Aorta (tissue), 5 donors: Measurements from ENCODE around the gene TPD52L1. TPM values are rescaled to one million over a fixed set of nuclear protein-coding genes. Genes with fewer than 3 reads are reported as not detected.

Source experiments
- ATAC-seq: fragments of 200-7000 bp; cut with Tn5 transposase; one replicate; pipeline ENCODE4 v1.9.1; 2022; ENCODE audit warnings: moderate library complexity; ENCODE audit not compliant: low FRiP score
- DNase-seq, 2 donors: peaks; one replicate each; pipeline ENCODE4 v3.0.0-alpha.2; 2020
- H3K27ac ChIP-seq, 2 donors: one replicate each; pipeline ENCODE4 v1.5.1; 2013; ENCODE audit warnings: low read length in 2 of 2, mild to moderate bottlenecking in 2 of 2, moderate library complexity in 2 of 2, control low read depth in 1 of 2, inconsistent platforms in 1 of 2, low read depth in 1 of 2
- H3K27me3 ChIP-seq, 2 donors: one replicate each; pipeline ENCODE4 v1.6.1; 2013; ENCODE audit warnings: control low read depth in 1 of 2, low read length in 1 of 2, mild to moderate bottlenecking in 1 of 2, moderate library complexity in 1 of 2; ENCODE audit not compliant: insufficient read depth in 2 of 2, control insufficient read depth in 1 of 2
- H3K36me3 ChIP-seq, 2 donors: one replicate each; pipeline ENCODE4 v1.6.1; 2013; ENCODE audit warnings: control low read depth in 1 of 2, low read length in 1 of 2, mild to moderate bottlenecking in 1 of 2; ENCODE audit not compliant: insufficient read depth in 2 of 2, control insufficient read depth in 1 of 2
- H3K4me1 ChIP-seq, 2 donors: one replicate each; pipeline ENCODE4 v1.6.1; 2013; ENCODE audit warnings: low read length in 2 of 2, control low read depth in 1 of 2, mild to moderate bottlenecking in 1 of 2, moderate library complexity in 1 of 2; ENCODE audit not compliant: insufficient read depth in 2 of 2, control insufficient read depth in 1 of 2
- H3K4me3 ChIP-seq, 2 donors: one replicate each; pipeline ENCODE4 v1.5.1; 2013; ENCODE audit warnings: low read length in 2 of 2, control low read depth in 1 of 2, mild to moderate bottlenecking in 1 of 2
- H3K9me3 ChIP-seq: one replicate; pipeline ENCODE4 v1.6.1; 2013; ENCODE audit warnings: mild to moderate bottlenecking, low read length; ENCODE audit not compliant: control insufficient read depth
- WGBS, 2 donors: extraction: QIAGEN DNeasy Blood & Tissue Kit; methylation state at CpG; one replicate each; pipeline ENCODE4 v1.1.7; 2013; 5-methylcytosine and 5-hydroxymethylcytosine counted together
- intact Hi-C, 2 donors: fragments of 100-400 bp; cut with DNase I; formaldehyde crosslinking; loops; one replicate each; pipeline versions ENCODE4 v1.14.2 to v1.15.0; 2022
- long read RNA-seq, 2 donors: library from polyadenylated mRNA; unstranded; transcript quantifications; one replicate each; pipeline ENCODE4 v2.0.0, GENCODE V29; 2020 to 2021
- polyA plus RNA-seq, 2 donors: library from polyadenylated mRNA; stranded (reverse); fragments of 200-250 nt; gene quantifications; one replicate each; pipeline ENCODE4 v1.2.3, GENCODE V29; 2013
- total RNA-seq, 2 donors: library from RNA; stranded (reverse); fragmentation: NEBNext Ultra II Directional; extraction: Animal tissue kit (Norgen Biotek cat#: 25700); gene quantifications; one replicate each; pipeline ENCODE4 v1.2.1, GENCODE V29; 2021
- donor health status: healthy with polysubstance abuse.
- donor health status: Bipolar disorder and iron deficiency.
- donor health status: DM: no; HTN: no; CAD: no.
- donor health status: DM: no; HTN: no; CAD: no.
- donor health status: DM: yes; HTN: yes; CAD: no.

Gene TPD52L1, protein sequence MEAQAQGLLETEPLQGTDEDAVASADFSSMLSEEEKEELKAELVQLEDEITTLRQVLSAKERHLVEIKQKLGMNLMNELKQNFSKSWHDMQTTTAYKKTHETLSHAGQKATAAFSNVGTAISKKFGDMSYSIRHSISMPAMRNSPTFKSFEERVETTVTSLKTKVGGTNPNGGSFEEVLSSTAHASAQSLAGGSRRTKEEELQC
- 10 to 100 TPM; 39.0 to 54.1 TPM for total RNA-seq
- 10 to 100 TPM; 25.5 to 78.0 TPM for polyA plus RNA-seq
- long read RNA-seq, donor 1, transcript TPD52L1-203 (6 exons, 1,308 nt), result minor isoform, 29 of 103 reads
- long read RNA-seq, donor 1, transcript TPD52L1-213 (7 exons, 2,356 nt), result minor isoform, 9 of 103 reads
- long read RNA-seq, donor 1, transcript TPD52L1-202 (5 exons, 2,147 nt), result major isoform, 36 of 103 reads
- long read RNA-seq, donor 1, transcript TPD52L1-205 (4 exons, 581 nt), result minor isoform, 6 of 103 reads
- long read RNA-seq, donor 1, partial matches to known transcripts, result 2 of 103 reads
- long read RNA-seq, donor 1, other reads (novel, unspliced or antisense), result 12 of 103 reads
- long read RNA-seq, donor 2, transcript TPD52L1-202 (5 exons, 2,147 nt), result major isoform, 6 of 39 reads
- long read RNA-seq, donor 2, partial matches to known transcripts, result 2 of 39 reads
- long read RNA-seq, donor 2, other reads (novel, unspliced or antisense), result 18 of 39 reads

DNA sequence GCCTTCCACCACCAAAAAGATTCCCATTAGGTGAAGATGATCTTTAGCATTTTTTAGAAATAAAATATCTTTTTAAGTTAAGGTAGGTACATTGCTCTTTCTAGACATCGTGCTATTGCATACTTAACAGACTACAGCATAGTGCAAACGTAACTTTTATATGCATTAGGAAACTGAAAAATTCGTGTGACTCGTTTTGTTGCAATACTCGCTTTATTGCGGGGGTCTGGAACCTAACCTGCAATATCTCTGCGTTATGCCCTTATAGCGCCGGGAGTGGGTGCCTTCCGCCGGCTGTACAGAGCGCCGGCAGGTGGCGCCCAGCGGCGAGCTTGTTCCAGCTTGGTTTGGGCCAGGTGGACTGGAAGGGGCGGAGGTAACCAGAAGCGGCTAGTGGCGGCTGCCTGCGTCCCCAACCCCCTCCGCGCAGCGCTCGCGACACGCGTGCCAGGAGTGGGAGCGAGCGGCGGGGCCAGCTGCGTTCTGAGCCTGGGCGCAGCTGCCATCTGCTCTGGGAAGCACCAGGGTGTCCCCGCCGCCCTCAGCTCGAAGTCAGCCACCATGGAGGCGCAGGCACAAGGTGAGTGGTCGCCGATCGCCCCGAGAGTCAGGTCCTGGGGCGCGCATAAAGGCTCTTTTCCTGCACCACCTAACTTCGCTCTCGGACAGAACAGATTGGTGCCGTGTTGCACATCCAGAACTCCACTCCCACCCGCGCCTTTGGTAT, at the start of gene TPD52L1:
TPD52L1 (plus strand) TSS at position 383 of the 727 bp plus-strand sequence; CDS start at position 562, 179 bp downstream.
- no peaks in the 10 kb centered on the region for H3K27me3 ChIP-seq
- ATAC-seq (peak; percentile 95), DNase-seq (peak; percentile 84 to 92)
- H3K9me3 ChIP-seq, result no peaks in the 10 kb centered on the region
- H3K4me1 ChIP-seq, result no peaks in the 10 kb centered on the region
- WGBS, 2 donors, result 0 to 1% methylated on average over 46 to 47 of the region's 47 CpGs
- no peaks in the 10 kb centered on the region for H3K36me3 ChIP-seq
- intact Hi-C loops, result loop anchor here (2.0 to 10.0 kb wide), 7 partner anchors 44 to 614 kb away; partner anchors contain the start of gene HDDC2 (in 1 of the 2)
- peak within 1 kb of the TSS; percentile 11 to 65 for H3K4me3 ChIP-seq
- H3K27ac ChIP-seq, result peak within 1 kb of the TSS in 1 of 2 donors; percentile 15

DNA sequence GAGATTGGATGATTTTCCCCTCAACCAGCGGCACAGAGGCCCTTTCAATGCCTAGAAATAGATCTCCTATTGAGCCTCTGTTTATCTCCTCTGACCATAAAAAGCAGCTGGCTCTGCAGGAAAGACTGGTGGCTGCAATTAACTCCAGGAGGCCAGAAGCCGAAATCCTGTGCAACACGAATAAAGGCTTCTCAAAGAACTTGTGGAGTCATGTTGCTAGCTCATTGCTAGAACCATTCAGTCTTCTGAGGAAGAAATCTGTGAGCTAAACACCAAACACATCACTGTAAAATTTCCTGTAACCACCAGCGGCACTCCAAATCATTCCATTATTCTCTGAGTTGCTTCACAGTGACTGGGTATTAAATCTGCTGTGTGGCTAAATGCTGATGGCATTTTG, 49.1 kb upstream of the TPD52L1 start:
- ATAC-seq (no peak), DNase-seq (no peak)
- no peaks in the 10 kb centered on the region for H3K36me3 ChIP-seq
- peaks cover 0 to 7% of the 10 kb centered on the region in 2 donors for H3K4me1 ChIP-seq
- intact Hi-C loops, result loop anchor here (5.0 kb wide), 1 partner anchor 142 kb away; the partner anchor contains the start of gene RNF217 (in 2 of the 2)
- H3K27me3 ChIP-seq, result no peaks in the 10 kb centered on the region
- H3K4me3 ChIP-seq, result no peak overlapping the region
- no peaks in the 10 kb centered on the region for H3K9me3 ChIP-seq
- WGBS, 2 donors, result 3 to 10% methylated on average over 4 of the region's 4 CpGs
- H3K27ac ChIP-seq, result peak overlapping the region; percentile 54 to 82

GRCh38 chr6:125107048-125107447, 46.5 kb upstream of the TPD52L1 start:
- H3K27ac ChIP-seq, result no peak overlapping the region
- H3K4me3 ChIP-seq, result no peak overlapping the region
- peaks cover 0 to 7% of the 10 kb centered on the region in 2 donors for H3K4me1 ChIP-seq
- H3K36me3 ChIP-seq, result no peaks in the 10 kb centered on the region
- DNase-seq (no peak), ATAC-seq (no peak)
- no peaks in the 10 kb centered on the region for H3K27me3 ChIP-seq
- H3K9me3 ChIP-seq, result peaks cover 3% of the 10 kb centered on the region
- 95 to 96% methylated on average over 5 of the region's 5 CpGs for WGBS, 2 donors
- intact Hi-C loops, result no loop called here

GRCh38 chr6:125107896-125108295, 45.7 kb upstream of the TPD52L1 start:
- H3K27ac ChIP-seq, result no peak overlapping the region
- 88 to 95% methylated on average over 3 of the region's 3 CpGs for WGBS, 2 donors
- H3K4me1 ChIP-seq, result peaks cover 0 to 7% of the 10 kb centered on the region in 2 donors
- H3K27me3 ChIP-seq, result no peaks in the 10 kb centered on the region
- no peak for DNase-seq
- intact Hi-C loops, result no loop called here
- no peak for ATAC-seq
- H3K36me3 ChIP-seq, result no peaks in the 10 kb centered on the region
- peaks cover 3% of the 10 kb centered on the region for H3K9me3 ChIP-seq
- H3K4me3 ChIP-seq, result no peak overlapping the region

DNA sequence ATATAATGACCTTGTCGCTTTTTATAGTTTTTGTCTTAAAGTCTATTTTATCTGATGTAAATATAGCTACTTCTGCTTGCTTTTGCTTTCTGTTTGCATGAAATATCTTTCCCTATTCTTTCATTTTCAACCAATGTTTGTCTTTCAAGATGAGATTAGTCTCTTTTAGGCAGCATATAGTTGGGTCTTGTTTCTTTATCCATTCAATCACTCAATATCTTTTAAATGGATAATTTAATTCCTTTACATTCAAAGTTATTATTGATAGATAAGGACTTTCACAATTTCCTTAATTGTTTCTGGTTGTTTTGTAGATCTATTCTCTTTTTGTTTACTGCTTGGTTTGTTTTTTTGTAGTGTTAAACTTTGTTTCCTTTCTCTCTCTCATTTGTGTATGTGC, 43.5 kb upstream of the TPD52L1 start:
- no peak overlapping the region for H3K4me3 ChIP-seq
- no peak for ATAC-seq
- WGBS, 2 donors, result 93 to 94% methylated on average over 1 of the region's 1 CpG
- H3K36me3 ChIP-seq, result no peaks in the 10 kb centered on the region
- DNase-seq, result no peak
- H3K4me1 ChIP-seq, result no peaks in the 10 kb centered on the region
- H3K27me3 ChIP-seq, result no peaks in the 10 kb centered on the region
- peaks cover 3% of the 10 kb centered on the region for H3K9me3 ChIP-seq
- intact Hi-C loops, result no loop called here
- H3K27ac ChIP-seq, result no peak overlapping the region

DNA sequence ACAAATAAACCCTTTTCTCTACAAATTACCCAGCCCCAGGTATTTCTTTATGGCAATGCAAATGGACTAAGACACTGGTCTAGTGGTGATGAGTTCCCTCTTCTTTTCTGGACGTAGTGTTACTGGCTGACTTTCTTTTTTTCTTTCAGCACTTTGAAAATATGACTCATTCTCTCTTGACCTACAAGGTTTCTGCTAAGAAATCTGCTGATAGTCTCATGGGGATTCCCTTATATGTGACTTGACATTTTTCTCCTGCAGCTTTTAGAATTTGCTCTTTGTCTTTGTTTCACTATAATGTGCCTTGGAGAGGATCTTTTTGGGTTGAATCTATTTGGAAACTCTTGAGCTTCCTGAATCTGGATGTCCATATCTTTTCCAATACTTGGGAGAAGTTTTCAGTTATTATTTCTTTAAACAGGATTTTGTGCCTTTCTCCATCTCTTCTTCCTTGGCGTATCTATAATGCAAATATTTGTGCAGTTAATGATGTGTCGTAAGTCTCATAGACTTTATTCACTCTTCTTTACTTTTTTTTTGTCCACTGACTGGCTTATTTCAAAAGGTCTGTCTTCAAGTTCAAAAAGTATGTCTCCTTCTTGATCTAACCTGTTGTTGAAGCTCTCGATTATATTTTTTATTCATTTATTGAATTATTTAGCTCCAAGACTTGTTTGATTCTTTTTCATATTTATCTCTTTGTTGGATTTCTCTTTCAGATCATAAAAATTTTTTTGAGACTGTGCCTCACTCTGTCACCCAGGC, 42.2 kb upstream of the TPD52L1 start:
- Histone ChIP-seq H3K9me3 (peaks cover 3% of the 10 kb centered on the region), H3K4me3 (no peak overlapping the region), H3K4me1 (no peaks in the 10 kb centered on the region), H3K27me3 (no peaks in the 10 kb centered on the region), H3K36me3 (no peaks in the 10 kb centered on the region), H3K27ac (no peak overlapping the region)
- 85 to 90% methylated on average over 4 of the region's 4 CpGs for WGBS, 2 donors
- intact Hi-C loops, result no loop called here
- no peak for DNase-seq
- no peak for ATAC-seq

GRCh38 chr6:125112934-125113333, 40.6 kb upstream of the TPD52L1 start:
- DNase-seq (no peak), ATAC-seq (no peak)
- Histone ChIP-seq H3K4me3 (no peak overlapping the region), H3K27ac (no peak overlapping the region), H3K27me3 (no peaks in the 10 kb centered on the region), H3K9me3 (peaks cover 3% of the 10 kb centered on the region), H3K36me3 (no peaks in the 10 kb centered on the region), H3K4me1 (no peaks in the 10 kb centered on the region)
- intact Hi-C loops, result no loop called here

DNA sequence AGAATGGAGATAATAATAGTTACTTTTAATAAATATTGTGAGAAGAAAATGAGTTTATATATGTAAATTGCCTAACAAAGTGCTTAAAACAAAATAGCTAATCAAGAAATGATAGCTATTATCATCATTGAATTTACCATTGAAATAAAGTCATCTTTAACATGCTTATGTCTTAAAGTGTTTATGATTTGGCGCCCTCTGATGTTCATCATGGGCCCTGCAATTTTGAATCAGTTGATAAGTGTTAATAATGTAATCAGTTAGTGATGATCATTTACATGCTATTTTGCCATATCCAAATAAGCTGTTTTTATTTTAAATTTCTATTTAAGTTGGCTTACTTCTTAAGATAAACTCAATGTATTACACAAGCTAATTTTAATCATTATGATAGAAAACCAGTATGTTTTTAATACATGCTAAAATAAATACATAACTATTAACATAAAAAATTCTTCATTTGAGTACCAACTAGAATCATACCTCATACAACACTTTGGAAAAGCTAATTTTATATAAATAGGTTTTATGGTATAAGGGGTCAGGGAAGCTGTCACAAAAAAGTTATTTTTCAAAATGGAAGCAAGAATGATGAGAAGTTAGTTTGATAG, 39.2 kb upstream of the TPD52L1 start:
- H3K27me3 ChIP-seq, result no peaks in the 10 kb centered on the region
- DNase-seq (no peak), ATAC-seq (no peak)
- whole genome bisulfite sequencing, 2 donors, result 0 to 2% methylated on average over 1 of the region's 1 CpG
- no peak overlapping the region for H3K4me3 ChIP-seq
- peaks cover 3% of the 10 kb centered on the region for H3K9me3 ChIP-seq
- intact Hi-C loops, result loop anchor here (1.0 to 2.0 kb wide), 2 partner anchors 244 kb away; no protein-coding TSS in a partner anchor
- H3K4me1 ChIP-seq, result no peaks in the 10 kb centered on the region
- H3K27ac ChIP-seq, result no peak overlapping the region
- no peaks in the 10 kb centered on the region for H3K36me3 ChIP-seq
